Glomerular endothelial cell (primary cell): ENCODE data around the gene CELF5. TPM values are rescaled to one million over a fixed set of nuclear protein-coding genes. Genes with fewer than 3 reads are reported as not detected.
"Not testable (repeated sequence)": the region's sequence is repeated elsewhere in the genome, so short reads cannot be mapped to it uniquely, and the experiment has no call there.

Experiments
- DNase-seq: peaks from one replicate; pipeline ENCODE4 v3.0.0-alpha.2; 2011; ENCODE audit warnings: low read depth, low spot score; ENCODE audit errors: extremely low read depth
- total RNA-seq: library from RNA; depleted of rRNA; stranded (reverse); fragments of >200 nt; gene quantifications from 2 replicates; pipeline ENCODE4 v1.2.3, GENCODE V29; 2015

The CELF5 gene
- total RNA-seq, 1 donor from 2014 or later: 0.41 TPM

DNA sequence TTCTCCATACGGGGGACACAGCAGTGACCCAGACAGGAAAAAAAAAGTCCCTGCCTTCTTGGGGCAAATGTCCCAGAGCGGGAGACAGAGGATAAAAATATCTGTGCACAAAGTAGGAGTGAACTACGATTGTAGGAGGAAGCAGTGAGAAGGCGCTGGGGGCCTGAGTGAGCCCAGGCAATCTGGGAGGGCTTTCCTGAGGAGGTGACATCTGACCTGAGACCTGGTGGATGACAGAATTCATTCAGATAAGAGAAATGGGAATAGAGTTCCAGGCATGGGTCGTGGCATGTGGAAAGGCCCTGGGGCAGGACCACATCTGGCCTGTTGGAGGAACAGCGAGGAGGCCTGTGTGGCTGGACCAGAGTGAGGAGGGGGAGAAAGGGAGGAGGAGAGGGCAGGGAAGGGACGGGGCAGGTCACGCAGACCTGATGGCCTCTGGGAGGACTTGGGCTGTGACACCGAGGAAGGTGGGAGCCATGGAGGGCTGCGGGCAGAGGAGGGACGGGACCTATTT, 91.7 kb downstream of the CELF5 start:
- DNase-seq: no peak

DNA sequence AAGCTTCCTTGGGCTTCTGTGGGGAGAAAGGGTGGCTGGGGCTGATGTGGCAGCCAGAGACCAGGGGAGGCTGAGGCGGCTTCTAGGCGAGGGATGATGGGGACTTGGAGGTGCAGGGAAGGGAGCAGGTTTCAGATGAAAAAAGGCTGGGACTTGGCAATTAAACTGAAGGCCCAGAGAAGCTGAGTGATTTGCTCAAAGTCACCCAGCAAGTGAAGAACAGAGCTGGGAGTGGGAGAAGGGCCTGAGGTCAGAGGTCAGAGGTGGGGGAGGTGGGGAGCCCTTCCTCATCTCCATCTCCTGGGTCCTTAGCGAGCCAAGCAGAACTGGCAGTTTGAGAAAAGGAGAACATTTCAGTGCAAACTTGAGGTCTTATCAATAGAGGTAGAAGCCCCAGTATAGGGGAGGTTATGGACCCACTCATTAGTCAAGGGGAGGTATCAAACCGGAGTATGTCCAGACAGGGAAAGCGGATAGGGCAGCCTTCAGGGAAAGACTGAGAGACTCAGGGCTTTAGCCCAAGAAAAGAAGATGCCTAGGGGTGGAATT, 92.3 kb downstream of the CELF5 start:
- DNase-seq: no peak

DNA sequence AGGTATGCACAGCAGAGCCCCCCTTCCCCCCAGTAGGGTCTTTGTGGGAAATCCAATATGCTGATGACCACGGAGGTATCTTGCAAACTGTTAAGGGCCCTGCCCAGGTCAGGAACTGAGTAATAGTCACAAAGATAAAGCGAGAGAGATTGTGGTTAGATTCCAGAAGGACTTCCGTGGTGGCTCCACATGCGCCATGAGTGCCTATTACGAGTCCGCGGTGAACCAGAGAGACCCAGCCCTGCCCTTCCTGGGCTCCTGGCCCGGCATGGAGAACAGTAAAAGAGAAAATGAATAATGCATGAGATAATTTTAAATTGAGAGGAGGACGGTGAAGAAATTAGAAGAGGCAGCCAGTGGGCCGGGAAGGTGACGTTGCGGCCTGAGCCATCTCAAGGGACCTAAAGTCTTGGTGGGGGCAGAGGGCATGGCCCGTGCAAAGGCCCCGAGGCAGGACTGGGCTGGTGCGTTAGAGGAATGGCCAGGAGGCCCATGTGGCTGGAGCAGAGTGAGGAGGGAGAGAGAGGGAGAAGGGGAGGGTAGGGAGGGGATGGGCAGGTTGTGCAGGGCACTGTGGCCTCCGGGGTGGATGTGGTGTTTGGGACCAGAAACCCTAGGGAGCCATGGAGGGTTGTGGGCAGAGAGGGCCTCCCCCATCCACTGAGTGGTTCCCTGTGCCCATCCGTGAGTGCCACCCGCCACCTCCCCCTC, 95.3 kb downstream of the CELF5 start:
- no peak for DNase-seq

DNA sequence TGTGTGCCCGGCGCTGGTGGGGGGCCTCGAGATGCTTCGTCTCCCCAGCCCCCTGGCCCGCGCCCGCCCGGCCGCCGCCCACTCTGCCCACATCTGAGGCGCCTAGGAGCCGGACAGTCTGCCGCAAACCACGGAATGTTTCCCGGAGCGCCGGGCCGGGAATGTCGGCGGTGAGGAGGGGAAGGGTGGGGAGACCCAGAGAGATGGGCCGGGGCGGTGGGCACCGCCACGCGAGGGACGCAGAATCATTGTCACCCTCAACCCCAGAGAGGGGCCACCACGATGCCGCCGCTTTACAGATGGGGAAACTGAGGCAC, 95.9 kb downstream of the CELF5 start:
- no peak for DNase-seq

DNA sequence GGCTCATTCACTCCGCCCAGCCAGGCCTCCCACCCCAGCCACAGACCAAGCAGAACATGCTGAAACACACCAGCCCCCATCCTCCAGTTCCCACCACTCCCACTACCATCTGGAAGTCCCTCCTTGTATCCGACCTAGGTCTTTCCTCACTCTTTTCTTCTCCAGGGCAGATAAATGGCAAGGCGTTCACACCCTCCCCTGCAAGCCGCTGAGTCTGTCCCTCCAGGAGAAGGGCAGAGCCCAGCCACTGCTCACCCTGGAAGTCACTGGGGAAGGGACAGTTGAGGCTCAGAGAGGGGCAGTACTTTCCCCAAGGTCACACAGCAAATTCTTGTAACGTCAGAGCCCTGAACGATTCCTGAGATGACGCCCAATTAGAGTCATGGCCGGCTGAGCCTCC, 96.4 kb downstream of the CELF5 start:
- no peak for DNase-seq

DNA sequence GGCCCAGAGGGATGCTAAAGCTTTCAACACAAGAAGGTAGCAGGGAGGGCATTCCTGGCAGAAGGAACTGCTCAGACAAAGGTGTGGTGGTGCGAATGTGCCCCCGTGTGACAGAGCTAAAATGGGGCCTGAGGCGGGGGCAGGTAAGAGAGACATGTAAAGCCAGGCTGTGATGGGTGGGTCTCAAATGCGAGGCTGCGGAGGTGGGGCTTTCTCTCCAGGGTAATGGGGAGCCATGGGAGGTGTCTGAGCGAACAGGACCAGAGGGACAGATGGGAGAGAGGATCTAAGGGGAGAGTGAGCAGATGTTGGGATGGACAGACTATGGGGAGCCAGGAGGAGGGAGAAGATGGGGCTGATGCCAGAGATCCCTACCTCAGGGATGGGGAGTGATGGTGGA, 97.2 kb downstream of the CELF5 start:
- DNase-seq: no peak

DNA sequence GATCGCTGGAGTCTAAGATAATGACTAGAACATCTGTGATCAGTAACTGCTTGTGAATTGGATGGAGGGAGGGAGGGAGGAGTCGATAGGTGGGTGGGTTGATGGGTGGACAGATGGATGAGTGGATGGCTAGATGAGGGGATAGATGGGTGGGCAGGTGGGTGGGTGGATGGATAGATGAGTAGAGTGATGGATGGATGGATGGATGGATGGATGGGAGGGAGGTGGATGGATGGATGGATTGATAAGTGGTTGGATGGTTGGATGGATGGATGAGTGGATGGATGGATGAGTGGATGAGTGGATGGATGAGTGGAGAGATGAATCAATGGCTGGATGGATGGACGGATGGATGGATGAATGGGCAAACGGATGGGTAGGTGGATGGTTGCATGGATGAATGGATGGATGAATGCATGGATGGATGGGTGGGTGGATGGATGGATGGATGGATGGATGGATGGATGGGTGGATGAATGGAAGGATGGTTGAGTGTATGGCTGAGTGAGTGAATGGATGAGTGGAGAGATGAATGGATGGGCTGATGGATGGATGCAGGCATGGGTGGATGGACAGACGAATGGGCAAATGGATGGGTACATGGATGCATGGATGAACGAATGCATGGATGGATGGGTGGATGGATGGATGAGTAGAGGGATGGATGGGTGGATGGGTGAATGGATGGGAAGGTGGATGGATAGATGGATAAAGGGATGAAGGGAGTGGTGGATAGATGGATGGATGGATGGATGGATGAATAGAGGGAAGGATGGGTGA, 97.9 kb downstream of the CELF5 start:
- no peak for DNase-seq

DNA sequence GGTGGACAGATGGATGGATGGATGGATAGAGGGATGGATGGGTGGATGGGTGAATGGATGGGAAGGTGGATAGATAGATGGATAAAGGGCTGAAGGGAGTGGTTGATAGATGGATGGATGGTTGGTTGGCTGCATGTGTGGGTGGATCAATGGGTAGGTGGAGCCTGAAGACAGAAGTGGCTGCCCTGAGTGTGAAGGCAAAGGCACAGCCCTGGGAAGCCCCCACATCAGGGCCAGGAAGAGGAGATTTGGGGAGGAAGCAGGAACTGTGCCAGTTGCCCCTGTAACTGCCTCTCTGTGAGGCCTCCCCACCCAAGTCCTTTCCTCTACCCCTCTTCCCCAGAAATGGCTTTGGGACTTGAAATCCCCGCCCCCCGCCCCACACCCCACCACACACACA, 98.6 kb downstream of the CELF5 start:
- no peak for DNase-seq

DNA sequence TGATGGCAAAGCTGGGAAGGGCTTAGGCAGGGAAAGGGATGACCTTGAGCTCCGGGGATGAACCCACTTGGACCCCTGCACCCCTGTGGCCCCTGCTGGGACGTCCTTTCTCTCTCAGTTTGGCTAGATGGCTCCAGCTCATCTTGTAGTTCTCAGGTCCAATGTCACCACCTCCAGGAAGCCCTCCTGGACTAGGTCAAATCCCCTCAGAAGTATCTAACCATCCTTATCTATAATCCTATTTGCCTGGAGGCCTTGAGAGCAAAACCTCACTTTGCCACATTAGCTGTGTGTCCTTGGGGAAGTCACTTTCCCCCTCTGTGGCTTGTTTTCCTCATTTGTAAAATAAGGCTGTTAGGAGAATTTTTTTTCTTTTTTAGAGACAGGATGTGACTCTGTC, 99.2 kb downstream of the CELF5 start:
- DNase-seq: no peak

DNA sequence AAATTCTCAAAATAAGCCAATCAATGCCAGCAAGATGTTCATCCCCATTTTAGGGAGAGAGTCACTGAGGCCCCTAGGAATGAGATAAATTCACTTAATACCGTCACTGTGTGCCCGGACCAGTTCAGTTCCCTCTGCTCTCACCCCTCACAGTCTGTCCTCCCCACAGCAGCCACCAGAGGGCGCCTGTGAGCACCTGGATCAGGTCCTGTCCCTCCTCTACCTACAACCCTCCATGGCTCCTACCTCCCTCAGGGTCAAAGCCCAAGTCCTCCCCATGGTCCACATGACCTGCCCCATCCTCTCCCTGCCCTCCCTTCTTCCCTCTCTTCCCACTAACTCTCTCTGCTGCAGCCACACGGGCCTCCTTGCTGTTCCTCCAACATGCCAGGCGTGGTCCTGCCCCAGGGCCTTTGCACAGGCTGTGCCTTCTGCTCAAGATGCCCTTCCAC, 100.0 kb downstream of the CELF5 start:
- DNase-seq: no peak

DNA sequence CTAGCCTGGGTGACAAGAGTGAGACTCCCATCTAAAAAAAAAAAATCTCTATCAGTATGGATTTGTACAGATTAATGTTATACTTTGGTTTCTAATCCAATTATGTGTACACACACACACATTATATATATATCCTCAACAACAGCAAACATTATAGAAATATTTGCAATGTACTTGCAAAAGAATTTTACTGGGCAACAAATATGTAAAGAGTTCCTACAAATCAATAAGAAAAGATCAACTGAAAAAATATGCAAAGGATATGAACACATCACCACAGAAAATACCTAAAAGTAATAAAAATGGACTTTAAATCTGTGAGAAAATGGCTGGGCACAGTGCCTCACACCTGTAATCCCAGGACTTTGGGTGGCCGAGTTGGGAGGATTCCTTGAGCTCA, 101.0 kb downstream of the CELF5 start:
- no peak for DNase-seq

DNA sequence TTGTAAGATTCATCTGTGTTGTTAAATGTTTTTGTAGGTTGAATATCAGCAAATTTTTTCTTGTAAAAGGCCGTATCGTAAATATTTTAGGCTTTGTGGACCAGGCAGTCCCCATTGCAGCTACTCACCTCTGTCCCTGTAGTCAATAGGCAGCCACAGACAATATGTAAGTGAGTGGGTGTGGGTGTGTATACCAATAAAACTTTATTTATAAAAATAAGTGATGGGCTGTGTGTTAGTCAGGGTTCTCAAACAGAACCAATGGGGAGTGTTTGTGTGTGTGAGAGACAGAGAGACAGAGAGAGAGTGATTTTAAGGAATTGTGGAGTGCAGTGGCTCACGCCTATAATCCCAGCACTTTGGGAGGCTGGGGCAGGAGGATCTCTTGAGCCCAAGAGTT, 104.3 kb downstream of the CELF5 start:
- DNase-seq: no peak

DNA sequence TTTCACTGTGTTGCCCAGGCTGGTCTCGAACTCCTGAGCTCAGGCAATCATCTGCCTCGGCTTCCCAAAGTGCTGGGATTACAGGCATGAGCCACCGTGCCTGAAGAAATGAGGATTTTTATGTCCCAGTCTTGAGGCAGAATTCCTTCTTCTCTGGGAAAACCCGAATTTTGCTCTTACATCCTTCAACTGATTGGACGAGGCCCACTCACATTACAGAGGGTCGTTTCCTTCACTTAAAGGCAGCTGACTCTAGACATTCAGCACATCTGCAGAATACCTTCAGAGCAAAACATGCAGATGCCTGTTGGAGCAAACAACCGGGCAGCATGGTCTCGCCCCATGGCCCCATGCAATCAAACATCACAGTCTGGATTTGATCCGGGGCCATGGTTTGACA, 105.6 kb downstream of the CELF5 start:
- no peak for DNase-seq

DNA sequence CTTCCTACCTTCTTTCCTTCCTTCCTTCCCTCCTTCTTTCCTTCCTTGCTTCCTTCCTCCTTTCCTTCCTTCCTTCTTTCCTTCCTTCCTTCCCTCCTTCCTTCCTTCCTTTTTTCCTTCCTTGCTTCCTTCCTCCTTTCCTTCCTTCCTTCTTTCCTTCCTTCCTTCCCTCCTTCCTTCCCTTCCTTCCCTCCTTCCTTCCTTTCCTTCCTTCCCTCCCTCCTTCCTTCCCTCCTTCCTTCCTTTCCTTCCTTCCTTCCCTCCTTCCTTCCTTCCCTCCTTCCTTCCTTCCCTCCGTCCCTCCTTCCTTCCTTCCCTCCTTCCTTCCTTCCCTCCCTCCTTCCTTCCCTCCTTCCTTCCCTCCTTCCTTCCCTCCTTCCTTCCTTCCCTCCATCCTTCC, 107.8 kb downstream of the CELF5 start:
- DNase-seq: not testable (repeated sequence)

DNA sequence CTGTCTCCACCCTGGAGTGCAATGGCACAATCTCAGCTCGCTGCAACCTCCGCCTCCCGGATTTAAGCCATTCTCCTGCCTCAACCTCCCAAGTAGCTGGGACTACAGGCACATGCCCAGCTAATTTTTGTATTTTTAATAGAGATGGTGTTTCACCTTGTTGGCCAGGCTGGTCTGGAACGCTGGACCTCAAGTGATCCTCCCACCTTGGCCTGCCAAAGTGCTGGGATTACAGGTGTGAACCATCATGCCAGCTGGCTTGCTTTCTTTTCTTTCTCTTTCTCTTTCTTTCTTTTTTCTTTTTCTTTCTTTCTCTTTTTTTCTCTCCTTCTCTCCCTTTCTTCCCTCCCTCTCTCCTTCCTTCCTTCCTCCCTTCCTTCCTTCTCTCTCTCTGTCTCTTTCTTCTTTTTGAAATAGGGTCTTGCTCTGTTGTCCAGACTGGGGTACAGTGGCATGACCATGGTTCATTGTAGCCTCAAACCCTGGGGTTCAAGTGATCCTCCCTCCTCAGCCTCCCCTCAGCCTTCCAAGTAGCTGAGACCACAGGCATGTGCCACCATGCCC, 108.6 kb downstream of the CELF5 start:
- no peak for DNase-seq

DNA sequence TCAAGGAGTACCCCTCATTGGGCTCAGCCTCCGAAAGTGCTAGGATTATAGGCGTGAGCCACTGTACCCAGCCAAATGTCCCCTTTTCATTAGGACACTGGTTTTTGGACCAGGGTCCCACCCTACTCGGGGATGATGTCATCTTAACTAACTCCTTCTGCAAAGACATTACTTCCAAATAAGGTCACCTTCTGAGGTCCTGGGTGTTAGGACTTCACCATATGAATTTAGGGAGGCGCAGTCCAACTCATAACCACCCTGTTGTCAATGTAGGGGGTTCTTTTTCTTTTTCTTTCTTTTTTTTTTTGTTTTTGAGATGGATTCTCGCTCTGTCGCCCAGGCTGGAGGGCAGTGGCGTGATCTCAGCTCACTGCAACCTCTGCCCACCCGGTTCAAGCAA, 109.2 kb downstream of the CELF5 start:
- no peak for DNase-seq

DNA sequence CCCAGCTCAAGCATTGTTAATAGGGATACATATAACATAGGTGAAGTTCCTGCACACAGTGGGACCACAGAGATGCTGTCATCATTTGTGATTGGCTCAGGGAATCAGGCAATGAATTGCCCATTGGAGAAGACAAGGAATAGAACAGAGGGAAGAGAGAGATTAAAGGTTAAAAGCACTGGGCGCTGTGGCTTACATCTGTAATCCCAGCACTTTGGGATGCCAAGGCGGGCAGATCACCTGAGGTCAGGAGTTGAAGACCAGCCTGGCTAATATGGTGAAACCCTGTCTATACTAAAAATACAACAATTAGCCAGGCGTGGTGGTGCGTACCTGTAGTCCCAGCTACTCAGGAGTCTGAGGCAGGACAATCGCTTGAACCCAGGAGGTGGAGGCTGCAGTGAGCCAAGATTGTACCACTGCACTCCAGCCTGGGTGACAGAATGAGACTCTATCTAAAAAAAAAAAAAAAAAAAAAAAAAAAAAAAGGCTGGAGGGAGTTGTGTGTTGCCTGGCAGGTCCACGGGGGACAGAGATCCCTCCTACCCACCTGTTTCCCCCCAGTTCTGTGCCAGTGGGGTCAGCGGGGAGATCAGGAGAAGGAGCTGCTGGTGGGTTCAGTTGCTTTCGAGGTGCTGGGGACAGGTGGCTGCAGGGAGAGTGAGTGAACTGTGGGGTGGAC, 110.4 kb downstream of the CELF5 start:
- DNase-seq: not testable (repeated sequence)

DNA sequence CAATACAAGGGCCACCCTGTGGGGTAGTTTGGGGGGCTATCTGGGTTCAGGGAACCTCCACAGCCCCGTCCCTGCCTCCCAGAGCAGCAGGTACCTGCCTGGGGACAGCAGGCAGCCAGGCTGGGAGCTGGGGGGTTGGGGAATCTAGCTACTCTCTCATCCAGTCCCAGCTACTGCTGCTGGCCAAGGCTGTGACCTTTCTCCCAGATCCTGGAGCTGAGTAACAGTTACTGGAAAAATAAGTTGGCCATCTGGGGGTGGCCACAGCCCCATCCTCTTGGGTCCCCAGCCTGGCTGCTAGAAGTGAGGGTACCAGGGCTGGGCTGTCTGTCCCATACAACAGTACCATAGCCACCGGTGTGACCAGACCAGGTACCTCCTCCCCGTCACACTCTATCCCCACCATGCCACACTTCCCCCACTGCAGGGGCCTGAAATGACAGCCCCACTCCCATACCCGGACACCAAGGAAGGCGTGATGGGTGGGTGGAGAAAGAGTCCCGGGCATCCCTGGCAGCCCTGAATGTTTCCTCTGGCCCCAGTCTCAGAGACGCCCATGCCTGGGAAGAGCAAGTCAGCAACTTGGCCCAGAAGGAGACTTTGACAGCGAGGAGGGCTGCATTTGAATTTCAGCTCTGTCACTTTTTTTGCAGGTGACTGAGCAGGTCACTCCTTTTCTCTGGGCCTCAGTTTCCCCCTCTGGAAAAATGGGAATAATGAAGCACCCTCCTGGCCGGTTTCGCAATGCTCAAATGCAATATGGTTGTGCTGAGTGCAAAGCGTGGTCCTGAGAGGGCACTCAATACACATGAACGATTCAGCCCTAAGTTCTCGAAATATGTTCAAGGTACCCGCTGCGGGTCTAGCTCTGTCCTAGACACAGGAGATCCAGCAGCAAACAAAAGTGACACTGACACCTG, 111.2 kb downstream of the CELF5 start:
- no peak for DNase-seq

DNA sequence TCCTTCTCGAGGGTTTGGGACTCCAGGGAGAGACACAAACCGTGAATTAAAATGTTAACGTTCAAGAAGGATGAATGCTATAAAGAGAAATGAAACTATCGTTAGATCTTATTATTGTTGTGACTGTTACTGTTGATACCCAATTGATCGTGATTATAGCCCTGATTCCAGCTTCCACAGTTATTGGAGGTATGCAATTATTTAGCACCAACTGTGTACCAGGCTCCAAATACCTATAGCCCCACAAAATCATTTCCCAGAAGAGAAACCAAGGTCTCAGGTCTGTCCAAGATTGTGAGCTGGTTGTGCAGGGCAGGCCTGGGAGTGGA, 111.9 kb downstream of the CELF5 start:
- no peak for DNase-seq
